Endothelial cell of umbilical vein (primary cell): ENCODE results near the gene MDFI. TPM values are rescaled to one million over a fixed set of nuclear protein-coding genes. Genes with fewer than 3 reads are reported as not detected.

ENCODE experiments used
- BruUV-seq: library from RNA; stranded (reverse); fragments of 400-500 nt; replicated peaks from 2 replicates; lab custom pipeline; 2021; lab: Mats Ljungman, UMichigan
- CTCF ChIA-PET: fragments of 300-600, 350-600 bp; sonication (Branson Sonifier 250); formaldehyde crosslinking; loops from one replicate; lab custom pipeline; 2021; ENCODE audit warnings: antibody characterized with exemption, inconsistent platforms; lab: Charles Lee
- POLR2A ChIA-PET: fragments of 300-600, 350-600 bp; sonication (Branson Sonifier 250); formaldehyde crosslinking; loops from one replicate; lab custom pipeline; 2021; ENCODE audit warnings: antibody characterized with exemption, inconsistent platforms; lab: Charles Lee
- DNase-seq: peaks from one replicate; pipeline ENCODE4 v3.0.0-alpha.2; 2011; ENCODE audit warnings: low read depth, low spot score
- FAIRE-seq: peaks from 2 replicates; lab custom pipeline; 2011; peaks lifted over from hg19 to GRCh38; lab: Jason Lieb, UNC
- H2AFZ ChIP-seq: 2 replicates; pipeline ENCODE4 v1.6.0; 2012; ENCODE audit warnings: low read depth, low read length, control low read depth, inconsistent platforms
- H3K27ac ChIP-seq: 2 replicates; pipeline ENCODE4 v1.5.1; 2011; ENCODE audit warnings: low read depth, mild to moderate bottlenecking, control low read depth, low read length, moderate library complexity; ENCODE audit not compliant: insufficient read depth
- H3K27me3 ChIP-seq, 2 experiments: 2 replicates each; pipeline versions ENCODE4 v1.6.0 to v1.6.1; 2011; ENCODE audit warnings: low read length in 2 of 2, mixed read lengths in 1 of 2; ENCODE audit not compliant: control insufficient read depth in 2 of 2, insufficient read depth in 2 of 2
- H3K36me3 ChIP-seq, 2 experiments: 2 replicates in 1 of 2; 3 replicates in 1 of 2; pipeline ENCODE4 v1.5.1; 2011; ENCODE audit warnings: low read length in 2 of 2, mild to moderate bottlenecking in 1 of 2, moderate library complexity in 1 of 2; ENCODE audit not compliant: control insufficient read depth in 2 of 2, insufficient read depth in 2 of 2; ENCODE audit errors: extremely low read depth in 1 of 2
- H3K4me1 ChIP-seq: 3 replicates; pipeline ENCODE4 v1.5.1; 2011; ENCODE audit warnings: mild to moderate bottlenecking, low read length; ENCODE audit not compliant: control insufficient read depth, insufficient read depth; ENCODE audit errors: extremely low read depth
- H3K4me2 ChIP-seq: 2 replicates; pipeline ENCODE4 v1.6.1; 2011; ENCODE audit warnings: low read length, control low read depth, mixed read lengths; ENCODE audit not compliant: insufficient read depth
- H3K4me3 ChIP-seq, 3 experiments: fragments of 200-600 bp in 1 of 3; sonication (generic), shearing (Covaris generic) in 1 of 3; replicated peaks in 1 of 3; 2 replicates each; pipeline ENCODE4 v1.5.1; 2011 to 2016; ENCODE audit warnings: control low read depth in 3 of 3, low read length in 3 of 3, mild to moderate bottlenecking in 2 of 3, inconsistent platforms in 1 of 3, low read depth in 1 of 3, moderate library complexity in 1 of 3; ENCODE audit not compliant: insufficient read depth in 1 of 3
- H3K79me2 ChIP-seq: 2 replicates; pipeline ENCODE4 v1.6.0; 2012; ENCODE audit warnings: low read length, inconsistent platforms; ENCODE audit not compliant: control insufficient read depth, insufficient read depth
- H3K9ac ChIP-seq: replicated peaks from 2 replicates; pipeline ENCODE3; 2011; ENCODE audit warnings: low read length, control low read depth; ENCODE audit not compliant: insufficient read depth; ENCODE audit errors: extremely low read depth
- H3K9me1 ChIP-seq: replicated peaks from 3 replicates; pipeline ENCODE4 v1.6.0; 2011; ENCODE audit warnings: mild to moderate bottlenecking, low read length; ENCODE audit not compliant: control insufficient read depth, insufficient read depth; ENCODE audit errors: extremely low read depth
- H3K9me3 ChIP-seq: replicated peaks from 2 replicates; pipeline ENCODE4 v1.5.1; 2012; ENCODE audit warnings: low read length, inconsistent platforms; ENCODE audit not compliant: control insufficient read depth, insufficient read depth
- H4K20me1 ChIP-seq: replicated peaks from 2 replicates; pipeline ENCODE3; 2011; ENCODE audit warnings: mild to moderate bottlenecking, low read length; ENCODE audit not compliant: control insufficient read depth, insufficient read depth; ENCODE audit errors: extremely low read depth
- CTCF ChIP-seq, 2 donors: IDR thresholded peaks; 1 replicate in 1 of 2; 2 replicates in 1 of 2; pipeline ENCODE4 v1.5.1; 2011; ENCODE audit warnings: low read length in 2 of 2, mild to moderate bottlenecking in 2 of 2, moderate library complexity in 2 of 2, control low read depth in 1 of 2, inconsistent platforms in 1 of 2, low read depth in 1 of 2; ENCODE audit not compliant: insufficient read depth in 1 of 2; ENCODE audit errors: extremely low read depth in 1 of 2
- EZH2 ChIP-seq: IDR thresholded peaks from 2 replicates; pipeline ENCODE4 v1.6.1; 2012; ENCODE audit warnings: borderline replicate concordance, low read depth, mild to moderate bottlenecking, moderate library complexity, low read length, inconsistent platforms; ENCODE audit not compliant: severe bottlenecking
- FOS ChIP-seq: IDR thresholded peaks from 2 replicates; pipeline ENCODE4 v1.6.1; 2011; ENCODE audit warnings: mild to moderate bottlenecking, low read length, moderate library complexity, borderline replicate concordance; ENCODE audit not compliant: insufficient read depth
- GATA2 ChIP-seq: IDR thresholded peaks from 2 replicates; pipeline ENCODE4 v1.7.0; 2011; ENCODE audit warnings: low read depth, mild to moderate bottlenecking, moderate library complexity, mixed read lengths, low read length; ENCODE audit not compliant: insufficient read length, insufficient read depth
- JUN ChIP-seq: IDR thresholded peaks from 2 replicates; pipeline ENCODE4 v1.6.1; 2011; ENCODE audit warnings: borderline replicate concordance, low read depth; ENCODE audit not compliant: insufficient read length, insufficient read depth
- MAX ChIP-seq: IDR thresholded peaks from 2 replicates; pipeline ENCODE4 v1.6.1; 2011; ENCODE audit not compliant: insufficient read depth, insufficient read length
- MYC ChIP-seq: IDR thresholded peaks from one replicate; pipeline ENCODE4 v1.6.1; 2011; ENCODE audit warnings: mild to moderate bottlenecking, low read depth, low read length
- POLR2A ChIP-seq: IDR thresholded peaks from 2 replicates; pipeline ENCODE4 v1.6.1; 2012; ENCODE audit warnings: low read depth, mild to moderate bottlenecking, control low read depth, low read length
- POLR2AphosphoS5 ChIP-seq: IDR thresholded peaks from 2 replicates; pipeline ENCODE4 v1.6.1; 2012; ENCODE audit warnings: low read depth, mild to moderate bottlenecking, control low read depth, low read length, moderate library complexity; ENCODE audit not compliant: insufficient read depth
- dilution Hi-C: fragments of 300-500 bp; cut with MboI; formaldehyde crosslinking; loops from one replicate; pipeline ENCODE4 v1.15.0; 2019; ENCODE audit warnings: low sequenced_read_pairs; ENCODE audit not compliant: extremely low pct_ligation_motif_present
- intact Hi-C: fragments of 100-400 bp; cut with micrococcal nuclease; formaldehyde crosslinking; loops from one replicate; pipeline ENCODE4 v1.10.0; 2022
- polyA plus RNA-seq, 4 experiments: library from polyadenylated mRNA; depleted of rRNA in 3 of 4; stranded (reverse) in 3 of 4; unstranded in 1 of 4; fragments of >200 nt; gene quantifications; 2 replicates each; pipeline versions ENCODE4 v1.2.1 to v1.2.3, GENCODE V29; 2011 to 2012; ENCODE audit warnings: missing spikeins in 1 of 4
- total RNA-seq: library from RNA; stranded (reverse); gene quantifications from 2 replicates; pipeline ENCODE4 v1.2.3, GENCODE V29; 2021

MDFI gene
- total and polyA plus RNA-seq, 2 donors (not counting 3 experiments of a cell fraction or from before 2014, with no cell fraction given): 32.4 to 74.1 TPM

GRCh38 chr6:41605649-41606048, 32.6 kb upstream of the MDFI start:
- H3K9ac ChIP-seq: no peak overlapping the region
- TF ChIP-seq FOS: no peak
- no peak for TF ChIP-seq POLR2A
- TF ChIP-seq JUN: no peak
- no peak for TF ChIP-seq MAX
- TF ChIP-seq EZH2: no peak
- TF ChIP-seq GATA2: no peak
- no peak for TF ChIP-seq POLR2AphosphoS5
- TF ChIP-seq MYC: no peak
- TF ChIP-seq CTCF (IDR thresholded peaks at IDR 0.05; ENCODE audit: extremely low read depth in 1 of 2, insufficient read depth in 1 of 2, low read depth in 1 of 2, low read length in 2 of 2): no peak
- no peaks in the 10 kb centered on the region for H3K9me3 ChIP-seq
- H3K4me2 ChIP-seq: no peak overlapping the region
- no peak overlapping the region for H2AFZ ChIP-seq
- H3K9me1 ChIP-seq: no peaks in the 10 kb centered on the region
- H3K79me2 ChIP-seq: no peaks in the 10 kb centered on the region
- no peak overlapping the region for H3K27ac ChIP-seq
- ChIA-PET CTCF (interaction anchor here (1.0 to 7.2 kb wide), 4 partner anchors 9 to 238 kb away, joined by 4 to 226 read pairs (median 13); no protein-coding TSS in a partner anchor), POLR2A (interaction anchor here (0.6 kb wide), 1 partner anchor 209 kb away, joined by 5 read pairs; no protein-coding TSS in a partner anchor)
- no TSS peak for BruUV-seq
- no peaks in the 10 kb centered on the region for H3K27me3 ChIP-seq
- dilution Hi-C loops (no loop called here), intact Hi-C loops (no loop called here)
- FAIRE-seq (no peak), DNase-seq (no peak)
- H3K36me3 ChIP-seq: no peaks in the 10 kb centered on the region
- H3K4me3 ChIP-seq: no peak overlapping the region
- no peaks in the 10 kb centered on the region for H4K20me1 ChIP-seq
- no peaks in the 10 kb centered on the region for H3K4me1 ChIP-seq
